Purkinje cell (primary cell): Measurements from ENCODE around the gene TBC1D2. TPM values are rescaled to one million over a fixed set of nuclear protein-coding genes. Genes with fewer than 3 reads are reported as not detected.

ENCODE experiments used
- polyA plus RNA-seq: library from polyadenylated mRNA; unstranded; fragments of >200 nt; fragmentation: Nextera tagmentation; gene quantifications from 2 replicates; pipeline ENCODE4 v1.2.1, GENCODE V29; 2014

Gene TBC1D2, protein sequence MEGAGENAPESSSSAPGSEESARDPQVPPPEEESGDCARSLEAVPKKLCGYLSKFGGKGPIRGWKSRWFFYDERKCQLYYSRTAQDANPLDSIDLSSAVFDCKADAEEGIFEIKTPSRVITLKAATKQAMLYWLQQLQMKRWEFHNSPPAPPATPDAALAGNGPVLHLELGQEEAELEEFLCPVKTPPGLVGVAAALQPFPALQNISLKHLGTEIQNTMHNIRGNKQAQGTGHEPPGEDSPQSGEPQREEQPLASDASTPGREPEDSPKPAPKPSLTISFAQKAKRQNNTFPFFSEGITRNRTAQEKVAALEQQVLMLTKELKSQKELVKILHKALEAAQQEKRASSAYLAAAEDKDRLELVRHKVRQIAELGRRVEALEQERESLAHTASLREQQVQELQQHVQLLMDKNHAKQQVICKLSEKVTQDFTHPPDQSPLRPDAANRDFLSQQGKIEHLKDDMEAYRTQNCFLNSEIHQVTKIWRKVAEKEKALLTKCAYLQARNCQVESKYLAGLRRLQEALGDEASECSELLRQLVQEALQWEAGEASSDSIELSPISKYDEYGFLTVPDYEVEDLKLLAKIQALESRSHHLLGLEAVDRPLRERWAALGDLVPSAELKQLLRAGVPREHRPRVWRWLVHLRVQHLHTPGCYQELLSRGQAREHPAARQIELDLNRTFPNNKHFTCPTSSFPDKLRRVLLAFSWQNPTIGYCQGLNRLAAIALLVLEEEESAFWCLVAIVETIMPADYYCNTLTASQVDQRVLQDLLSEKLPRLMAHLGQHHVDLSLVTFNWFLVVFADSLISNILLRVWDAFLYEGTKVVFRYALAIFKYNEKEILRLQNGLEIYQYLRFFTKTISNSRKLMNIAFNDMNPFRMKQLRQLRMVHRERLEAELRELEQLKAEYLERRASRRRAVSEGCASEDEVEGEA
- 0.23 TPM in 1 of 2 replicates, not detected in the other for polyA plus RNA-seq

DNA sequence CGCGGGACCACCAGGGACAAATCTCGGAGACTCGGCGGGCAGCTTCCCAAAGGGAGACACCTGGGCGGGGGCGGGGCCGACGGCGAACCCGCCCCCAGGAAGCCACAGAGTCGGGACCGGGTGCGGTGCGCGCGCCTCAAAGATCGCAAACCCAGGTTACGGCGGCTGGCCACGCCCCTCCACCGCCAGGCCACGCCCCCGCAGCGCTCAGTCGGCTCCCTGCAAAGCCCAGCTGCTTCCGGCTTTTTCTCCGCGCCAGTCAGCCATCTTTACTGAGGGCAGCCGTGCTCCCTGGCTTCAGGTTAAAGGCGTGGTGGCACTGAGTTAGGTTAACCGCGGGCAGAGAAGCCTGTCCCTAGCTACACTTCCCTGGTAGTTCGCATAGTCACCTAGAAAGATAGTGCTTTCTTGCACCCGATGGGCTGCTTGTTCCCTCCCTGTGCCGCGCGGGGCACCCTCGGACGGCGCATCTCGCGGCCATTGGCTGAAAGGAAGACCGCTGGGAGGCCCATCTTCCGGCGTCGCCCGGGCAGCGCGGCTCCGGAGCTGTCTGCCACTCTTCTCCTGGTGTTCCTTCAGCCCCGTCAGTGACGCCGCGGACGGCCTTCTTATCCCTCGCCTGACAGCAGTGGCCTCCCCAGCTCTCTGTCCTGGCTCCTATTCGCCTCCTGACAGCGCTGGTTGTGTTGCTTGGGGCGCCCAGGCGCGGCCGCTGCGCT, at the start of gene TBC1D2:
TSS of gene TBC1D2 (minus strand) at position 72 of the 719 bp plus-strand sequence. CDS start 108 bp downstream, outside the sequence.

DNA sequence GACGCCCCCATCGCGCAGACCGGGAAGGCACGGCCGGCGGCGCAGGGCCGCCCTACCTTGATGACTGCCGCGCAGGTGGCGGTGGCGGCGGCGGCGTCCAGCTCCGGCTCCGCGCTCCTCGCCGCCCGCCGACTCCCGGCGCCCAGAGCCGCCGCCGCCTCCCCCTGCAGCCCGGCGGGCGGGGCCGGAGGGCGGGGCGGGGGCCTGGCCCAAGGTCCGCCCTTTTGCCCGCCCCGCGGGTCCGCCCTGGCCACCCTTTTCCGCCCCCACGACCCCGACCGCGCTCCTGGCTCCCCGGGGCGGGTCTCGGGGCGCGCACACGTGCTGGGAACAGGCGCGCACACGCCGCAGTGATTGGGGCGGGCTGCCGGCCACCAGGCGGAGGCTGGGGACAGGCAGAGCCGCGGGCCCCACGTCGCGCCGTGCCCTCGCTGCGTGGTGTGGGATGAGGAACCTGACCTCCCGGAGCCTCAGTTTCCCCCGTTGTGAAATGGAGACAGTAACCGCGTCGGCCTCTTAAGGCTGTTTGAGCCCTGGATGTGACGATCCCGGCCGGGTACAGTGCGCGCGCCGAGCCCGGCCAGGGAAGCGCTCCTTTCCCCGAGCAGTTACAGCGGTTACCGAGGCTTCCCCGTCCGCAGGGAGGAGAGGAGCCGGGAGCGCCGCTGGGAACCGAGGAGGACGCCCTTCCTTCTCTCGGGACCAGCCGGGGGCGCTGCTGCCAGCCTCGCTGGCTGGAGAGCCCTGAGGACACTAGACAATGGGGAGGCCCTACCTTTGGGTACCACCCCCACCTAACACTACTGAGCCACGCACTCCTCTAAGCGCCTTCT, 62.7 kb downstream of the TBC1D2 start, which contains the start of gene CORO2A:
TSS of gene CORO2A (minus strand) at position 135 of the 833 bp plus-strand sequence. CDS start 34,977 bp downstream, outside the sequence.

Other genes starting within 250 kb of the TBC1D2 start
- 24.8 and 26.4 TPM in 2 replicates for gene NANS, start 198.9 kb downstream of the TBC1D2 start, polyA plus RNA-seq
- 0.29 and 0.32 TPM in 2 replicates for gene TRIM14, start 136.4 kb downstream of the TBC1D2 start, polyA plus RNA-seq
- gene CORO2A, start 63.0 kb downstream of the TBC1D2 start, polyA plus RNA-seq: 0.55 TPM in 1 of 2 replicates, not detected in the other